ENCODE measurements around the gene DDI2. TPM values are rescaled to one million over a fixed set of nuclear protein-coding genes. Genes with fewer than 3 reads are reported as not detected.

The DDI2 gene
- total RNA-seq, 2 experiments from 2014 or later: 23.5 to 40.8 TPM

DNA sequence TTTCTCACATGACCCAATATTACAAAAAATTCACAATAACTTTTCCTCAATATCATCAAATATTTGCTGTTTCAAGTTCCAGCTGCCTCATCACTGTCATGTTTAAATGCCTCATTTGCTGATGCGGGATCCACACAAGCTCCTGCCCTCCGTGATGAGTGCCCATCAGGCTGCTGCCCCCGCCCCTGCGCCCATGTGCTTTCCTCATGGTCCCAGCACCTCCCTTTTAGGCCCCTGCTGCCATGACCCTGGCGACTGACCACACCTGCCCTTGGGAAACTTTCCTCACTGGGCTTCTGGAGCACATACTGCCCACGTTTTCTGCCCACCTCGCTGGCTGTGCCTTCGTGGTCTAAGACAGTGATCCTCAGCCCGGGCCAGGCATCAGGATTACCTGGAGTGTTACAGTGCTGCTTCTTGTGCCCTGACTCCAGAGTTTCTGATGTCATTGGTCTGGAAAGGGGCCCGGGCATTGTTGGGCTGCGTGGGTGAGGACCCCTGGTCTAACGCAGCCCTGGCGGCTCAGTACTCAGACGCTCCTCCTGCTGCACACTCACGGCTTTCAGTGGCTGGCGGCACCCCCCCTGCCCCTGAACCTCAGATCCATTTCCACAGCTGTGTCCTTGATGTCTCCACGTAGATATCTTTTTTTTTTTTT is 87.4 kb downstream of the DDI2 start:
- CTCF ChIA-PET (ENCODE audit: unreplicated experiment): no interaction called here

DNA sequence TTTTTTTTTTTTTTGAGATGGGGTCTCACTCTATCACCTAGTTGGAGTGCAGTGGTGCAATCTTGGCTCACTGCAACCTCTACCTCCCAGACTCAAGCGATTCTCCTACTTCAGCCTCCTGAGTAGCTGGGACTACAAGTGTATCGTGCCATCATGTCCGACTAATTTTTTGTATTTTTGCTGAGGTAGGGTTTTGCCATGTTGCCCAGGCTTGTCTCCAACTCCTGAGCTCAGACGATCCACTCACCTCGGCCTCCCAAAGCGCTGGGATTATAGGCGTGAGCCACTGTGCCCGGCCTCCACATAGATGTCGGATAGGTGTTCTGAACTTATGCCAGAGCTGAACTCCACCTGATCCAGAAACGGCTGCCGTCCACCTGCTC is 87.9 kb downstream of the DDI2 start:
- BruUV-seq (replicated peaks): no TSS peak
- Histone ChIP-seq H4K20me1 (ENCODE audit: insufficient read depth, low read length) (no peaks in the 10 kb centered on the region), H3K4me3 (ENCODE audit: low read depth, low read length, poor library complexity, severe bottlenecking) (no peak overlapping the region), H3K9me2 (ENCODE audit: insufficient read depth, low read length) (no peaks in the 10 kb centered on the region), H3K4me1 (ENCODE audit: insufficient read depth, low read length, poor library complexity, severe bottlenecking) (peaks cover 3% of the 10 kb centered on the region), H3K4me2 (ENCODE audit: low read length) (no peak overlapping the region), H3K36me3 (ENCODE audit: insufficient read depth, low read length) (peaks cover 6% of the 10 kb centered on the region), H3K9me3 (ENCODE audit: low read length) (no peaks in the 10 kb centered on the region), H3K79me2 (ENCODE audit: insufficient read depth, low read depth, low read length) (no peaks in the 10 kb centered on the region; the same call in 1 of the 2 replicates), H3K27ac (ENCODE audit: low read depth, low read length, poor library complexity, severe bottlenecking) (no peak overlapping the region), H2AFZ (ENCODE audit: low read length) (no peak overlapping the region)
- TF ChIP-seq EZH2phosphoT487 (IDR thresholded peaks at IDR 0.05; ENCODE audit: borderline replicate concordance, low read depth, low read length): no peak
- TF ChIP-seq, protein P1, sequence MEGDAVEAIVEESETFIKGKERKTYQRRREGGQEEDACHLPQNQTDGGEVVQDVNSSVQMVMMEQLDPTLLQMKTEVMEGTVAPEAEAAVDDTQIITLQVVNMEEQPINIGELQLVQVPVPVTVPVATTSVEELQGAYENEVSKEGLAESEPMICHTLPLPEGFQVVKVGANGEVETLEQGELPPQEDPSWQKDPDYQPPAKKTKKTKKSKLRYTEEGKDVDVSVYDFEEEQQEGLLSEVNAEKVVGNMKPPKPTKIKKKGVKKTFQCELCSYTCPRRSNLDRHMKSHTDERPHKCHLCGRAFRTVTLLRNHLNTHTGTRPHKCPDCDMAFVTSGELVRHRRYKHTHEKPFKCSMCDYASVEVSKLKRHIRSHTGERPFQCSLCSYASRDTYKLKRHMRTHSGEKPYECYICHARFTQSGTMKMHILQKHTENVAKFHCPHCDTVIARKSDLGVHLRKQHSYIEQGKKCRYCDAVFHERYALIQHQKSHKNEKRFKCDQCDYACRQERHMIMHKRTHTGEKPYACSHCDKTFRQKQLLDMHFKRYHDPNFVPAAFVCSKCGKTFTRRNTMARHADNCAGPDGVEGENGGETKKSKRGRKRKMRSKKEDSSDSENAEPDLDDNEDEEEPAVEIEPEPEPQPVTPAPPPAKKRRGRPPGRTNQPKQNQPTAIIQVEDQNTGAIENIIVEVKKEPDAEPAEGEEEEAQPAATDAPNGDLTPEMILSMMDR (conservative IDR thresholded peaks at IDR 0.05; ENCODE audit: low read length): no peak
- ChIA-PET POLR2A (no interaction called here), CTCF (ENCODE audit: unreplicated experiment) (no interaction called here)
- DNase-seq (ENCODE audit: low spot score): no peak
- intact Hi-C loops (cut with micrococcal nuclease; ENCODE audit: unreplicated experiment): no loop called here

More for the DNA sequence above, 87.4 kb downstream of the DDI2 start:
- H3K9me3 ChIP-seq (ENCODE audit: low read length): no peaks in the 10 kb centered on the region
- no peak overlapping the region for H3K27ac ChIP-seq (ENCODE audit: low read depth, low read length, poor library complexity, severe bottlenecking)
- H3K4me1 ChIP-seq (ENCODE audit: insufficient read depth, low read length, poor library complexity, severe bottlenecking): peaks cover 8% of the 10 kb centered on the region
- DNase-seq (ENCODE audit: low spot score): no peak
- no peak overlapping the region for H3K4me2 ChIP-seq (ENCODE audit: low read length)
- intact Hi-C loops (cut with micrococcal nuclease; ENCODE audit: unreplicated experiment): no loop called here
- H3K9me2 ChIP-seq (ENCODE audit: insufficient read depth, low read length): no peaks in the 10 kb centered on the region
- H4K20me1 ChIP-seq (ENCODE audit: insufficient read depth, low read length): no peaks in the 10 kb centered on the region
- BruUV-seq (replicated peaks): no TSS peak
- TF ChIP-seq, protein P1 (conservative IDR thresholded peaks at IDR 0.05; ENCODE audit: low read length): no peak
- TF ChIP-seq EZH2phosphoT487 (IDR thresholded peaks at IDR 0.05; ENCODE audit: borderline replicate concordance, low read depth, low read length): no peak
- H3K79me2 ChIP-seq (ENCODE audit: insufficient read depth, low read depth, low read length): peaks cover 4% of the 10 kb centered on the region; the same call in 1 of the 2 replicates
- no peak overlapping the region for H2AFZ ChIP-seq (ENCODE audit: low read length)
- peaks cover 6% of the 10 kb centered on the region for H3K36me3 ChIP-seq (ENCODE audit: insufficient read depth, low read length)
- POLR2A ChIA-PET: no interaction called here
- no peak overlapping the region for H3K4me3 ChIP-seq (ENCODE audit: low read depth, low read length, poor library complexity, severe bottlenecking)

DNA sequence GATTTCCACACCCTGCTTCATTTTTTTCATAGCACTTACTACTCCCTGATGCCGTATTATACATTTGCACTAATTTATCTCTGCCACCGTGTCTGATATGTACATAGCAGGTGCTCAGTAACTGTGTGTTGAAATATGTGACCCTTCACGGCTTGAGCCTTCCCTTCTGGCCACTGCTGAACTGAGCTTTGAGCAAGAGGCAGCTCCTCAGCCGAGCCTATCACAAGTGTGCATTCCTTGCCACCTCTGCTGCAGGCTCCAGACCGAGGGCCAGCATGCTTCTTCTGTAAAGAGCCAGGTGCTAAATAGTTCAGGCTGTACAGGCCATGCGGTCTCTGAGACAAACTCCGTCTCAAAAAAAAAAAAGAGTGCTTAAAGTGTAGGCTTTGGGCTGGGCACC is 89.5 kb downstream of the DDI2 start:
- Histone ChIP-seq H3K4me2 (ENCODE audit: low read length) (no peak overlapping the region), H3K4me1 (ENCODE audit: insufficient read depth, low read length, poor library complexity, severe bottlenecking) (no peaks in the 10 kb centered on the region), H4K20me1 (ENCODE audit: insufficient read depth, low read length) (no peaks in the 10 kb centered on the region), H3K79me2 (ENCODE audit: insufficient read depth, low read depth, low read length) (no peaks in the 10 kb centered on the region), H2AFZ (ENCODE audit: low read length) (no peak overlapping the region), H3K27ac (ENCODE audit: low read depth, low read length, poor library complexity, severe bottlenecking) (no peak overlapping the region), H3K9me2 (ENCODE audit: insufficient read depth, low read length) (no peaks in the 10 kb centered on the region), H3K9me3 (ENCODE audit: low read length) (no peaks in the 10 kb centered on the region), H3K4me3 (ENCODE audit: low read depth, low read length, poor library complexity, severe bottlenecking) (no peak overlapping the region), H3K36me3 (ENCODE audit: insufficient read depth, low read length) (peaks cover 6% of the 10 kb centered on the region)
- no TSS peak for BruUV-seq (replicated peaks)
- intact Hi-C loops (cut with micrococcal nuclease; ENCODE audit: unreplicated experiment): no loop called here
- CTCF ChIA-PET (ENCODE audit: unreplicated experiment): no interaction called here
- POLR2A ChIA-PET: interaction anchor here (0.6 to 0.7 kb wide), 2 partner anchors 9 to 145 kb away, joined by 3 read pairs; no protein-coding TSS in a partner anchor
- no peak for DNase-seq (ENCODE audit: low spot score)
- TF ChIP-seq, protein P1 (conservative IDR thresholded peaks at IDR 0.05; ENCODE audit: low read length): no peak
- TF ChIP-seq EZH2phosphoT487 (IDR thresholded peaks at IDR 0.05; ENCODE audit: borderline replicate concordance, low read depth, low read length): no peak
